ENCODE measurements around the gene EHD2. TPM values are rescaled to one million over a fixed set of nuclear protein-coding genes. Genes with fewer than 3 reads are reported as not detected.
A peak's percentile ranks its signal among the peaks of the same experiment; 100 is the strongest.
"Not testable (repeated sequence)": the region's sequence is repeated elsewhere in the genome, so short reads cannot be mapped to it uniquely, and the experiment has no call there.

The EHD2 gene
- total RNA-seq, 2 experiments from 2014 or later: 0.27 to 0.41 TPM

- DNase-seq: no peak
- no peak overlapping the region for H3K4me3 Mint-ChIP-seq
- peaks cover under 1% of the 10 kb centered on the region for H3K36me3 Mint-ChIP-seq (ENCODE audit: low read depth)
- H3K4me1 Mint-ChIP-seq (ENCODE audit: low read depth): peaks cover 29% of the 10 kb centered on the region
- intact Hi-C loops (cut with micrococcal nuclease): no loop called here
- CTCF ChIA-PET: interaction anchor here (7.5 kb wide), 1 partner anchor 28 kb away, joined by 103 read pairs; the partner anchor contains the start of gene EHD2
- H3K9me3 Mint-ChIP-seq: no peaks in the 10 kb centered on the region
- no peaks in the 10 kb centered on the region for H3K27me3 Mint-ChIP-seq (ENCODE audit: low read depth)
- H3K27ac Mint-ChIP-seq: no peak overlapping the region
These were observed 28.4 kb downstream of the EHD2 start for GRCh38 chr19:47741544-47742140.

- intact Hi-C loops (cut with micrococcal nuclease): loop anchor here (1.0 kb wide), 4 partner anchors 13 to 227 kb away; partner anchors contain the start of genes EHD2 and NAPA
- Mint-ChIP-seq H3K27ac (no peak overlapping the region), H3K9me3 (no peaks in the 10 kb centered on the region), H3K4me3 (no peak overlapping the region), H3K27me3 (ENCODE audit: low read depth) (no peaks in the 10 kb centered on the region), H3K4me1 (ENCODE audit: low read depth) (peaks cover 36% of the 10 kb centered on the region), H3K36me3 (ENCODE audit: low read depth) (peaks cover 6% of the 10 kb centered on the region)
- CTCF ChIA-PET: interaction anchor here (0.9 to 7.5 kb wide), 6 partner anchors 10 to 258 kb away, joined by 3 to 103 read pairs (median 8); partner anchors contain the start of genes EHD2 and KPTN
- DNase-seq: no peak
These were observed 29.4 kb downstream of the EHD2 start for GRCh38 chr19:47742634-47743033.

- H3K27ac Mint-ChIP-seq: peak within 1 kb of the TSS; percentile 100
- peak within 1 kb of the TSS; percentile 99 for H3K4me3 Mint-ChIP-seq
- H3K4me1 Mint-ChIP-seq (ENCODE audit: low read depth): peaks cover 56% of the 10 kb centered on the region
- peak; percentile 98 for DNase-seq
- intact Hi-C loops (cut with micrococcal nuclease): loop anchor here (1.0 kb wide), 3 partner anchors 33 to 396 kb away; partner anchors contain the start of genes DHX34, KPTN and SELENOW
- H3K27me3 Mint-ChIP-seq (ENCODE audit: low read depth): no peaks in the 10 kb centered on the region
- H3K36me3 Mint-ChIP-seq (ENCODE audit: low read depth): peaks cover 19% of the 10 kb centered on the region
- H3K9me3 Mint-ChIP-seq: no peaks in the 10 kb centered on the region
- CTCF ChIA-PET: interaction anchor here (1.4 to 7.5 kb wide), 2 partner anchors 22 to 32 kb away, joined by 5 to 103 read pairs; partner anchors contain the start of gene EHD2
These were observed 32.0 kb downstream of the EHD2 start, which contains the start of gene NOP53 for GRCh38 chr19:47745010-47745901. Gene NOP53, plus strand, starts transcription at chr19:47745546. Its CDS starts 14 bp downstream, at chr19:47745560.

- H3K36me3 Mint-ChIP-seq (ENCODE audit: low read depth): peaks cover 22% of the 10 kb centered on the region
- peak overlapping the region; percentile 99 for H3K4me3 Mint-ChIP-seq
- H3K27me3 Mint-ChIP-seq (ENCODE audit: low read depth); H3K9me3 Mint-ChIP-seq; intact Hi-C loops (cut with micrococcal nuclease); DNase-seq: not testable (repeated sequence)
- CTCF ChIA-PET: interaction anchor here (7.5 kb wide), 1 partner anchor 33 kb away, joined by 103 read pairs; the partner anchor contains the start of gene EHD2
- H3K4me1 Mint-ChIP-seq (ENCODE audit: low read depth): peaks cover 58% of the 10 kb centered on the region
- peak overlapping the region; percentile 100 for H3K27ac Mint-ChIP-seq
These were observed 32.9 kb downstream of the EHD2 start for GRCh38 chr19:47746129-47746528.

GRCh38 chr19:47749326-47749725, 36.1 kb downstream of the EHD2 start:
- Mint-ChIP-seq H3K27me3 (ENCODE audit: low read depth) (no peaks in the 10 kb centered on the region), H3K9me3 (no peaks in the 10 kb centered on the region), H3K4me1 (ENCODE audit: low read depth) (peaks cover 42% of the 10 kb centered on the region), H3K36me3 (ENCODE audit: low read depth) (peaks cover 40% of the 10 kb centered on the region), H3K4me3 (no peak overlapping the region), H3K27ac (peak overlapping the region; percentile 52)
- no peak for DNase-seq
- CTCF ChIA-PET: interaction anchor here (1.8 kb wide), 1 partner anchor 37 kb away, joined by 9 read pairs; the partner anchor contains the start of gene EHD2
- intact Hi-C loops (cut with micrococcal nuclease): no loop called here

- H3K27me3 Mint-ChIP-seq (ENCODE audit: low read depth): no peaks in the 10 kb centered on the region
- H3K4me3 Mint-ChIP-seq: no peak overlapping the region
- no peaks in the 10 kb centered on the region for H3K9me3 Mint-ChIP-seq
- no peak for DNase-seq
- intact Hi-C loops (cut with micrococcal nuclease): no loop called here
- peaks cover 32% of the 10 kb centered on the region for H3K4me1 Mint-ChIP-seq (ENCODE audit: low read depth)
- no peak overlapping the region for H3K27ac Mint-ChIP-seq
- CTCF ChIA-PET: no interaction called here
- peaks cover 42% of the 10 kb centered on the region for H3K36me3 Mint-ChIP-seq (ENCODE audit: low read depth)
These were observed 37.5 kb downstream of the EHD2 start for GRCh38 chr19:47750752-47751151.

GRCh38 chr19:47752440-47753211, 39.4 kb downstream of the EHD2 start:
- Mint-ChIP-seq H3K9me3 (no peaks in the 10 kb centered on the region), H3K4me1 (ENCODE audit: low read depth) (peaks cover 22% of the 10 kb centered on the region), H3K36me3 (ENCODE audit: low read depth) (peaks cover 46% of the 10 kb centered on the region), H3K27ac (no peak overlapping the region), H3K27me3 (ENCODE audit: low read depth) (no peaks in the 10 kb centered on the region), H3K4me3 (no peak overlapping the region)
- intact Hi-C loops (cut with micrococcal nuclease): no loop called here
- DNase-seq: no peak
- CTCF ChIA-PET: no interaction called here

- DNase-seq: no peak
- H3K4me3 Mint-ChIP-seq: no peak overlapping the region
- intact Hi-C loops (cut with micrococcal nuclease): no loop called here
- CTCF ChIA-PET: interaction anchor here (0.5 kb wide), 1 partner anchor 60 kb away, joined by 3 read pairs; no protein-coding TSS in a partner anchor
- no peaks in the 10 kb centered on the region for H3K9me3 Mint-ChIP-seq
- H3K27ac Mint-ChIP-seq: no peak overlapping the region
- H3K36me3 Mint-ChIP-seq (ENCODE audit: low read depth): peaks cover 46% of the 10 kb centered on the region
- H3K4me1 Mint-ChIP-seq (ENCODE audit: low read depth): peaks cover 6% of the 10 kb centered on the region
- H3K27me3 Mint-ChIP-seq (ENCODE audit: low read depth): no peaks in the 10 kb centered on the region
These were observed 41.2 kb downstream of the EHD2 start for GRCh38 chr19:47754206-47755064.

- Mint-ChIP-seq H3K36me3 (ENCODE audit: low read depth) (peaks cover 44% of the 10 kb centered on the region), H3K27ac (no peak overlapping the region), H3K9me3 (no peaks in the 10 kb centered on the region), H3K4me1 (ENCODE audit: low read depth) (peaks cover 2% of the 10 kb centered on the region), H3K27me3 (ENCODE audit: low read depth) (no peaks in the 10 kb centered on the region), H3K4me3 (no peak overlapping the region)
- no peak for DNase-seq
- CTCF ChIA-PET: no interaction called here
- intact Hi-C loops (cut with micrococcal nuclease): no loop called here
These were observed 42.0 kb downstream of the EHD2 start for GRCh38 chr19:47755065-47755761.

GRCh38 chr19:47755762-47756626, 42.8 kb downstream of the EHD2 start:
- no peaks in the 10 kb centered on the region for H3K27me3 Mint-ChIP-seq (ENCODE audit: low read depth)
- CTCF ChIA-PET: interaction anchor here (0.9 kb wide), 1 partner anchor 43 kb away, joined by 3 read pairs; the partner anchor contains the start of gene EHD2
- intact Hi-C loops (cut with micrococcal nuclease): no loop called here
- H3K36me3 Mint-ChIP-seq (ENCODE audit: low read depth): peaks cover 40% of the 10 kb centered on the region
- H3K4me1 Mint-ChIP-seq (ENCODE audit: low read depth): no peaks in the 10 kb centered on the region
- no peaks in the 10 kb centered on the region for H3K9me3 Mint-ChIP-seq
- no peak for DNase-seq
- no peak overlapping the region for H3K4me3 Mint-ChIP-seq
- H3K27ac Mint-ChIP-seq: no peak overlapping the region
